Inferior parietal cortex (tissue), 1 donor: ENCODE data around the gene HOXD4.

Source experiments
- DNase-seq: peaks from one replicate; pipeline ENCODE4 v3.0.0-alpha.2; 2016; ENCODE audit errors: extremely low spot score

HOXD4 gene

DNA sequence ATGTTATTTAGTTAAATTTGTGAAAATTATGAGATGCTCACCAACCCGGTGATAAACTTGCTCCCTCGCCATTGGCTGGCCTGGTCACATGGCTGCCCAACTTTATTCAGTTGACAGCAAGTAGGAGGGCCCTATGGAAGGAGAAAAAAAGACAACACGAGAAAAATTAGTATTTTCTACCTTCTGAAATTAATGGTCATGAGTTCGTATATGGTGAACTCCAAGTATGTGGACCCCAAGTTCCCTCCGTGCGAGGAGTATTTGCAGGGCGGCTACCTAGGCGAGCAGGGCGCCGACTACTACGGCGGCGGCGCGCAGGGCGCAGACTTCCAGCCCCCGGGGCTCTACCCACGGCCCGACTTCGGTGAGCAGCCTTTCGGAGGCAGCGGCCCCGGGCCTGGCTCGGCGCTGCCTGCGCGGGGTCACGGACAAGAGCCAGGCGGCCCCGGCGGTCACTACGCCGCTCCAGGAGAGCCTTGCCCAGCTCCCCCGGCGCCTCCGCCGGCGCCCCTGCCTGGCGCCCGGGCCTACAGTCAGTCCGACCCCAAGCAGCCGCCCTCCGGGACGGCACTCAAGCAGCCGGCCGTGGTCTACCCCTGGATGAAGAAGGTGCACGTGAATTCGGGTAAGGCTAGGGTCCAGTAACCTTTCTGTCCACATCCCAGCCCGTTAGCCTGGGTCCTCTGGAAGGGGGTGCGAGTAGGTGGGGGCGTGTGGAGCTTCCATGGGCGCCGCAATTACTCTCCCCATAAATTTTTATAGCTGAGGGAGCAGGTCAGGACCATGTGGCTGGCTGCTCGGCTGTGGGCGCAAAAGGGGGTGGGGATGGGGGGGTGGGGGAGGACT, at the start of gene HOXD4:
HOXD4 (plus strand) TSS at position 109 of the 846 bp plus-strand sequence; CDS start at position 193, 84 bp downstream.
- DNase-seq = no peak

DNA sequence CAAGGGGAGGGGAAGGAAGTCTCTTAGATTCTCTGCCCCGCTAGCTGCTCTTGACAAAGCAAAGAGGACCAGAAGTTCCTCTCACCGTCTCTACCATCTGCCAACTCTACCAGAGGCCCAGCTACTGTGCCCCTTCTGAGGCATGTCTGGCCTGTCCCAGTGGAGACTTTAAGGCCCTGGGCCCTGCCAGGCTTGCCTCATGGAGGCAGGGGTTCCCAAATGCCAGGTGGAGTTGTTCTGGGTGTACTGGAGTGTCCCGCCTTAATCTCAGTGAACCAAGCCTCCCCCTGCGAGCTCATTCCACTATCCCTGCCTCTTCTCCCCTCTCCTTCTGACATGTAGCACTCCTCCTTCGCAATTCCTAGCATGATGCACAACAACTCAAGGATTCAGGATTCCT, 49.5 kb upstream of the HOXD4 start:
- DNase-seq = no peak

- DNase-seq = no peak
These were observed 49.0 kb upstream of the HOXD4 start for GRCh38 chr2:176102309-176102866.

GRCh38 chr2:176103194-176103593, 48.2 kb upstream of the HOXD4 start:
- DNase-seq = no peak

DNA sequence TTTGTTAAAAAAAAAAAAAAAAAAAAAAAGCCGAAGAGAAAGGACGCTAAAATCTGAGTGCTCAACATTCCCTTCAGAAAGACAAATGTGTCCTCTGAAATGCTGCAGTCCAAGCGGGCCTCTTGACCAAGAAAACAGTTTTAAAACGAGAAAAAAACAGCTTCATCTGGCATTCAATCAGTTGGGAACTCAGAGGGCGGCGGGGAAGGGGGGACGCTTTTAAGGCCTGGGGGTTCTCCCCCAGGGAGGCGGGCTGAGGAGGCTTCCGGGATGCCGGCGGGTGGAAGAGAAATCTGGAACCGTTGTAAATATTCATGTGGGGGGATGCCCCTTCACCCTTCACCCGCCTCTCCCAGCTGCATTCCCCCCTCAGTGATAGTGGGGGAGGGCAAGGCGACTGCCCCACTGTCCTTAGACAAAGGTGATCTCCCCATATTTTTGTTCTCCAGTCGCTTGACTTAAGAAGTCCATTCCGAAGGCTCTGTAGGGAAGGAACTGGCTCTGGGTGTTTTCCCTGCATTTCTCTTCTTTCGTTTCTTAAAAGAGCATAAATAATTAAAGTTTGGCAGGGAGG, 47.5 kb upstream of the HOXD4 start:
- DNase-seq = no peak

DNA sequence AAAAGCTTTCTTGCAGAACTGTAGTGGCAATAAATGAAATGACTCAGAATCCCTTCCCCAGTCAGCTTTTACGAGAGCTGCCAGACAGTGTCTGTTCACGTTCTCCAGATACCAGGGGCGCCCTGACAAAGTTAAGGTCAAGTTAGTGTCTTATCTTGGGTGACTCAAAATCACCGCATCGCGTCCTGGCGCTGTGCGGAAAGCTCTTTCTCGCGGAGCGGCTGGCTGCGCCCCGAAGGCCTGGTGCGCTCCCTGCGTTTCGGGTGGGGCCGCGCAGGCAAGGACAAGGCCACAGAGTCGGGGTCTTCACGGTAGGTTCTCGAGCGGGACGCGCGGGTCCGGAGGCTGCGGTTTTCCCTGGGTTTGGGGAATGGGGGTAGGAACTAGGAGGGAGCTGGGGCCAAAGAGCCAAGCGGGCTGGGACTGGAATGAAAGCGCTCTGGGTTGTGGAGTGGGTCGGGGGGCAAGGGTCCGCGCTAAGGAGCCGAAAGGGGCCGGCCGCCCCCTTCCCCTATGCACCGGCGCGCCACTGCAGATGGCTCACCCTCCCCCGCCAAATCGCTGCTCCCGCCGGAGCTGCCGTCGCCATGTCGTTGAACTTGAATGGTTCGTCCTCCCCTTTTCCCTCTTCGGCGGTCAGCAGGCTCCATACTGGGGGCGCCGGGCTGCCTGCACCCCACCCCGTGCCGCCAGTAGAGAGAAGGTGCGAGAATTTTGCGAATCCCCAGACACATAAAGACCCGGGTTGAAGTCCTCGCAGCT, 46.9 kb upstream of the HOXD4 start:
- DNase-seq = no peak

- DNase-seq = no peak
These were observed 46.1 kb upstream of the HOXD4 start for GRCh38 chr2:176105078-176105729.

- DNase-seq = no peak
These were observed 45.4 kb upstream of the HOXD4 start for GRCh38 chr2:176105730-176106580.

DNA sequence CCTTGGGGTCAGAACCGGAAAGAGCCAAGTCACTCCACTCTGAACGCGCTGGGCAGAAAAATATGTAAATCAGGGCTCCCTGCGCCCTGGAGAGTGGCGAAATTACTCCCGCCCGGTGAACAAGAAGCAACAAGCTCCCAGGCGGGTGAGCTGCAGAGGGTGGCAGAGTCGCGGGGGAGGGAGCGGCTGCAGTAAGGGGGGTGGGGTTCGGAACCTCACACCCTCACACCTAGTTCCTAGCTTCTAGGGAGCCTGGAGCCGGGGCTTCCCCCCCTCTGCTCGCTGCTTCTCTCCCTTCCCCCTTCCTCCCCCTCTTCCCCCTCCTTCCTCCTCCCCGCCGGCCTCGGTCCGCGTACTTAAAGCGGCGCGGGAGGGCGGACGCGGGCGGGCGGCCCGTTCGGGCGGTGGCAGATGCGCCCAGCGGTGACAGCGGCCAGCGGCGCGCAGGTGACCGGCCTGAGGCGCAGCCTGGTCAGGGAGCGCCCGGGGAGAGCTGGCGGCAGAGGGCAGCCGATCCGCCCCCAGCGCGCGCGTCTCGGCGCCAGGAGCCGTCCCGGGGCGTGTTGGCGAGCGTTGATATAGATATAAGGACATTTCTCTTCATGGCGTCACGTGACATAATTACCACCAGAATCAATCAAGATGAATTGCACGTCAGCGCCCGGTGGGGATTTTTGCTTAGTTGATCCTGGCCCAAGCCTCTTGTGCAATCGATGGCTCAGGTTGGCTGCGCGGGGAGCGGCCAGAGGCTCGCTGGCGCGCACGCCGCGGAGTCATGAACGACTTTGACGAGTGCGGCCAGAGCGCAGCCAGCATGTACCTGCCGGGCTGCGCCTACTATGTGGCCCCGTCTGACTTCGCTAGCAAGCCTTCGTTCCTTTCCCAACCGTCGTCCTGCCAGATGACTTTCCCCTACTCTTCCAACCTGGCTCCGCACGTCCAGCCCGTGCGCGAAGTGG, 44.5 kb upstream of the HOXD4 start, which contains the start of gene HOXD11:
HOXD11 (plus strand) TSS at position 700 of the 959 bp plus-strand sequence; CDS start at position 776, 76 bp downstream.
- DNase-seq = no peak

DNA sequence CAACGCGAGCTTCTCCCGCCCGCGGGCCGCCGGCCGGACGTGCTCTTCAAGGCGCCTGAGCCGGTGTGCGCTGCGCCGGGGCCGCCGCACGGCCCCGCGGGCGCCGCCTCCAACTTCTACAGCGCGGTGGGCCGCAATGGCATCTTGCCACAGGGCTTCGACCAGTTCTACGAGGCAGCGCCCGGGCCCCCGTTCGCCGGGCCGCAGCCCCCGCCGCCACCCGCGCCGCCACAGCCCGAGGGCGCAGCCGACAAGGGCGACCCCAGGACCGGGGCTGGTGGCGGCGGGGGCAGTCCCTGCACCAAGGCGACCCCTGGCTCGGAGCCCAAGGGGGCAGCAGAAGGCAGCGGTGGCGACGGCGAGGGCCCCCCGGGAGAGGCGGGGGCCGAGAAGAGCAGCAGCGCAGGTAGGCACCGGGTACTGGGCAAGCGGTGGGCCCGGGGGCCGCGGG, 43.6 kb upstream of the HOXD4 start:
- DNase-seq = no peak

DNA sequence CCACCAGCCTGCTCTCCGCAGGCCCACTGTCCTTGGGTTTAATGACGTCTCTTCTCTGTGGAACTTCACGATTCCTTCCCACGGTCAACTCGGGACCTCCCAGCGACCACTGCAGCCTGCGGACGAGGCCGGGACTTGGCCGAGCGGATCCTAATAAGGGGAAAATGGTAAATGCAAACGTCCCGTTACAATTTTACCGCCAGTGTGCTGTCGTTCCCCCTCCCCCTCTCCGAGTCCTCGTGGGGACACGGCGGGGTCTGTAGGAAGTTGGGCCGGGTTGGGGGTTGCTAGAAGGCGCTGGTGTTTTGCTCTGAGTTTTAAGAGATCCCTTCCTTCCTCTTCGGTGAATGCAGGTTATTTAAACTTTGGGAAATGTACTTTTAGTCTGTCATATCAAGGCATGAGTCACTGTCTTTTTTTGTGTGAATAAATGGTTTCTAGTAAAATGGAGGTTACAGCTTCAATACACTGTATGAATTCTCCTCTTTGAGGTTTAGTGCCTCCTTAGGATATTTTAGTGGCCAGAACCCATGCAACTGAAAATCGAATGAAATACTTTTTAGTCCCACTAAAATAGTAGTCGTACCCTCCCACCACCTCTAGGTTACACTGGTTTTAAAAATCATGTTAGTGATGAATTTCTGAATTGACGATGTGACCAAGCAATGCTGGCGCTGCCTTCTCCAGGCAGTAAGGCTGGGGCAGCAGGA, 42.0 kb upstream of the HOXD4 start:
- DNase-seq = no peak

GRCh38 chr2:176109946-176110345, 41.4 kb upstream of the HOXD4 start:
- no peak for DNase-seq

GRCh38 chr2:176110415-176111308, 40.7 kb upstream of the HOXD4 start:
- DNase-seq = no peak

DNA sequence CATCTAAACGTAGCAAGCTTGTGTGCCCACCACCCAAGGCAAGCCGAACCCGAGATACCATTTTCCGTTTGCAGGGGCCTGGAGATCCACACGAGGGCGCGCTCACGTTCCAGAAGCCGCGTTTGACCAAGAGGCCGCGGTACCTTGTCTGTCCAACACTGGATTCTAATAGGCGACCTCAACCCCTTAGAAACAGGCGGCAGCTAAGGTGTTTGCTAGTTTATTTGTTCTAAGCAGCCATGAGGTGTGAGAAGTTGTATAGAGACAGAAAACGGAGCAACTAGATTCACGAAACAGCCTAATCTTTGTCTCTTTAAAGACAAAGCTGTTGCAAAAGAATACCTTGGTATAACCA, 40.1 kb upstream of the HOXD4 start:
- DNase-seq = no peak

GRCh38 chr2:176111846-176112374, 39.4 kb upstream of the HOXD4 start:
- DNase-seq = no peak

DNA sequence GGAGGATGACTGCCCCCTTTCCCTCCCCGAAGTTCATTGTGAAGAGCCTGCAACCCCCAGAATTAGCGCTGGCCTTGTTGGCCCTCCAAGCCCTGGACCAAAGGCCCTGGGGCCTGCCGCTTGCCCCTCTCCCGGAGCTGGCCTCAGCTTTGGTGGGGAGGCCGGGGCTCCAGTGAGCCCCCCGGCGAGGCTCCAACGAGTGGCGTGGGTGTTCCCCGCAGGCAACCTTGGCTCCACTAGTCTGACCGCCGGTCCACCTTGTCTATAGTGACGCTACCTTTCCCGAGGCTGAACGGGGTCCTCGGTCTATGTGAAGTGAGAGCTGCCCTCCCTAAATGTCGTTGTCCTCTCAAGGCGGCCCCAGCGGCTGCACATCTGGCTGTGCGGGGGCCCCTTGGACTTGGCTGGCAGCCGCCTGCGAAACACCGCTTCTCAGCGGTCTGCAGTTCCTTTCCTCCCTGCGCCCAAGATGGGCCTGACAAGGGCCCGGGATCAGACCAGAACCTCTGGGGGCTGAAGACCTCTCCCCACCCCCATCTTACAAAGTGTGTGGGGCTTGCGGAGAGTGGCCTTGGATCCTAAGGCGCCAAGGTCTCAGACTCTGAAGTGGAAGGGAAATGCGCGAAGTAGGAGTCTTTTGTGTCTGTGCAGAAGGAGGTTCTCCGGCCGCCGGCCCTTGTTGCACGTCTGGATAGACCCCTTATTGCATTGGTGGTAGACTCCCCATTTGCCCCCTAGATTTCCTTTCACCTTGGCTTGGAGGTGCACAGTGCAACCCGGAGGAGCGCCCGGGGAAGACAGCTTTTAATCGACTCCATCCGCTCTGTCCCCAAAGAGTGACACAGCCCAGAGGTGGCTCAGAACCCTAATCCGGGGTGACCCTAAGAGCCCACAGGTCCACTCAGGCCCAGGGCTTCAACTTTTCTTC, 38.7 kb upstream of the HOXD4 start:
- no peak for DNase-seq
